ENCODE measurements around the gene KIN.
"Not testable (repeated sequence)": the region's sequence is repeated elsewhere in the genome, so short reads cannot be mapped to it uniquely, and the experiment has no call there.

KIN gene

GRCh38 chr10:7734821-7735220, 53.0 kb downstream of the KIN start:
- Histone ChIP-seq H3K27me3 (ENCODE audit: control insufficient read depth, insufficient read depth, low read length) (no peaks in the 10 kb centered on the region), H3K27ac (ENCODE audit: low read depth, low read length) (no peak overlapping the region), H3K36me3 (ENCODE audit: control insufficient read depth, insufficient read depth, low read length) (no peaks in the 10 kb centered on the region), H3K4me3 (ENCODE audit: low read depth, low read length) (no peak overlapping the region), H3K4me1 (ENCODE audit: control insufficient read depth, insufficient read depth, low read length) (no peaks in the 10 kb centered on the region), H3K9ac (ENCODE audit: low read depth, low read length) (no peak overlapping the region), H3K9me3 (ENCODE audit: control insufficient read depth, insufficient read depth, low read length) (no peaks in the 10 kb centered on the region)

- Histone ChIP-seq H3K4me3 (ENCODE audit: low read depth, low read length) (no peak overlapping the region), H3K4me1 (ENCODE audit: control insufficient read depth, insufficient read depth, low read length) (no peaks in the 10 kb centered on the region), H3K9ac (ENCODE audit: low read depth, low read length) (no peak overlapping the region), H3K9me3 (ENCODE audit: control insufficient read depth, insufficient read depth, low read length) (no peaks in the 10 kb centered on the region), H3K36me3 (ENCODE audit: control insufficient read depth, insufficient read depth, low read length) (no peaks in the 10 kb centered on the region), H3K27ac (ENCODE audit: low read depth, low read length) (no peak overlapping the region), H3K27me3 (ENCODE audit: control insufficient read depth, insufficient read depth, low read length) (no peaks in the 10 kb centered on the region)
Measured at GRCh38 chr10:7722927-7723529, 64.8 kb downstream of the KIN start.

GRCh38 chr10:7720478-7720877, 67.3 kb downstream of the KIN start:
- Histone ChIP-seq H3K27me3 (ENCODE audit: control insufficient read depth, insufficient read depth, low read length) (no peaks in the 10 kb centered on the region), H3K4me3 (ENCODE audit: low read depth, low read length) (no peak overlapping the region), H3K27ac (ENCODE audit: low read depth, low read length) (no peak overlapping the region), H3K36me3 (ENCODE audit: control insufficient read depth, insufficient read depth, low read length) (no peaks in the 10 kb centered on the region), H3K9me3 (ENCODE audit: control insufficient read depth, insufficient read depth, low read length) (no peaks in the 10 kb centered on the region), H3K4me1 (ENCODE audit: control insufficient read depth, insufficient read depth, low read length) (no peaks in the 10 kb centered on the region), H3K9ac (ENCODE audit: low read depth, low read length) (no peak overlapping the region)

GRCh38 chr10:7718685-7719084, 69.1 kb downstream of the KIN start:
- no peaks in the 10 kb centered on the region for H3K4me1 ChIP-seq (ENCODE audit: control insufficient read depth, insufficient read depth, low read length)
- no peak overlapping the region for H3K9ac ChIP-seq (ENCODE audit: low read depth, low read length)
- H3K27me3 ChIP-seq (ENCODE audit: control insufficient read depth, insufficient read depth, low read length), result no peaks in the 10 kb centered on the region
- no peak overlapping the region for H3K4me3 ChIP-seq (ENCODE audit: low read depth, low read length)
- no peaks in the 10 kb centered on the region for H3K36me3 ChIP-seq (ENCODE audit: control insufficient read depth, insufficient read depth, low read length)
- no peak overlapping the region for H3K27ac ChIP-seq (ENCODE audit: low read depth, low read length)
- no peaks in the 10 kb centered on the region for H3K9me3 ChIP-seq (ENCODE audit: control insufficient read depth, insufficient read depth, low read length)

GRCh38 chr10:7717767-7718166, 70.0 kb downstream of the KIN start:
- H3K9me3 ChIP-seq (ENCODE audit: control insufficient read depth, insufficient read depth, low read length), result no peaks in the 10 kb centered on the region
- H3K4me3 ChIP-seq (ENCODE audit: low read depth, low read length), result no peak overlapping the region
- H3K27me3 ChIP-seq (ENCODE audit: control insufficient read depth, insufficient read depth, low read length), result no peaks in the 10 kb centered on the region
- no peak overlapping the region for H3K27ac ChIP-seq (ENCODE audit: low read depth, low read length)
- no peaks in the 10 kb centered on the region for H3K4me1 ChIP-seq (ENCODE audit: control insufficient read depth, insufficient read depth, low read length)
- no peaks in the 10 kb centered on the region for H3K36me3 ChIP-seq (ENCODE audit: control insufficient read depth, insufficient read depth, low read length)
- no peak overlapping the region for H3K9ac ChIP-seq (ENCODE audit: low read depth, low read length)

- H3K9me3 ChIP-seq (ENCODE audit: control insufficient read depth, insufficient read depth, low read length), result no peaks in the 10 kb centered on the region
- no peak overlapping the region for H3K9ac ChIP-seq (ENCODE audit: low read depth, low read length)
- H3K4me3 ChIP-seq (ENCODE audit: low read depth, low read length), result no peak overlapping the region
- no peaks in the 10 kb centered on the region for H3K4me1 ChIP-seq (ENCODE audit: control insufficient read depth, insufficient read depth, low read length)
- H3K27me3 ChIP-seq (ENCODE audit: control insufficient read depth, insufficient read depth, low read length), result no peaks in the 10 kb centered on the region
- no peak overlapping the region for H3K27ac ChIP-seq (ENCODE audit: low read depth, low read length)
- H3K36me3 ChIP-seq (ENCODE audit: control insufficient read depth, insufficient read depth, low read length), result no peaks in the 10 kb centered on the region
Measured at GRCh38 chr10:7715515-7715914, 72.3 kb downstream of the KIN start.

- H3K4me1 ChIP-seq (ENCODE audit: control insufficient read depth, insufficient read depth, low read length); H3K9me3 ChIP-seq (ENCODE audit: control insufficient read depth, insufficient read depth, low read length); H3K27me3 ChIP-seq (ENCODE audit: control insufficient read depth, insufficient read depth, low read length); H3K36me3 ChIP-seq (ENCODE audit: control insufficient read depth, insufficient read depth, low read length); H3K27ac ChIP-seq (ENCODE audit: low read depth, low read length); H3K4me3 ChIP-seq (ENCODE audit: low read depth, low read length); H3K9ac ChIP-seq (ENCODE audit: low read depth, low read length): not testable (repeated sequence)
Measured at GRCh38 chr10:7711075-7711474, 76.7 kb downstream of the KIN start.

- no peaks in the 10 kb centered on the region for H3K4me1 ChIP-seq (ENCODE audit: control insufficient read depth, insufficient read depth, low read length)
- no peaks in the 10 kb centered on the region for H3K36me3 ChIP-seq (ENCODE audit: control insufficient read depth, insufficient read depth, low read length)
- H3K4me3 ChIP-seq (ENCODE audit: low read depth, low read length), result no peak overlapping the region
- no peak overlapping the region for H3K9ac ChIP-seq (ENCODE audit: low read depth, low read length)
- no peaks in the 10 kb centered on the region for H3K27me3 ChIP-seq (ENCODE audit: control insufficient read depth, insufficient read depth, low read length)
- H3K27ac ChIP-seq (ENCODE audit: low read depth, low read length), result no peak overlapping the region
- no peaks in the 10 kb centered on the region for H3K9me3 ChIP-seq (ENCODE audit: control insufficient read depth, insufficient read depth, low read length)
Measured at GRCh38 chr10:7710446-7710845, 77.3 kb downstream of the KIN start.

- Histone ChIP-seq H3K27me3 (ENCODE audit: control insufficient read depth, insufficient read depth, low read length) (no peaks in the 10 kb centered on the region), H3K4me3 (ENCODE audit: low read depth, low read length) (no peak overlapping the region), H3K9me3 (ENCODE audit: control insufficient read depth, insufficient read depth, low read length) (no peaks in the 10 kb centered on the region), H3K36me3 (ENCODE audit: control insufficient read depth, insufficient read depth, low read length) (no peaks in the 10 kb centered on the region), H3K4me1 (ENCODE audit: control insufficient read depth, insufficient read depth, low read length) (no peaks in the 10 kb centered on the region), H3K27ac (ENCODE audit: low read depth, low read length) (no peak overlapping the region), H3K9ac (ENCODE audit: low read depth, low read length) (no peak overlapping the region)
Measured at GRCh38 chr10:7708832-7709231, 79.0 kb downstream of the KIN start.

GRCh38 chr10:7707858-7708622, 79.8 kb downstream of the KIN start:
- Histone ChIP-seq H3K4me1 (ENCODE audit: control insufficient read depth, insufficient read depth, low read length) (no peaks in the 10 kb centered on the region), H3K9ac (ENCODE audit: low read depth, low read length) (no peak overlapping the region), H3K27me3 (ENCODE audit: control insufficient read depth, insufficient read depth, low read length) (no peaks in the 10 kb centered on the region), H3K27ac (ENCODE audit: low read depth, low read length) (no peak overlapping the region), H3K4me3 (ENCODE audit: low read depth, low read length) (no peak overlapping the region), H3K36me3 (ENCODE audit: control insufficient read depth, insufficient read depth, low read length) (no peaks in the 10 kb centered on the region), H3K9me3 (ENCODE audit: control insufficient read depth, insufficient read depth, low read length) (no peaks in the 10 kb centered on the region)

GRCh38 chr10:7707102-7707501, 80.7 kb downstream of the KIN start:
- H3K9me3 ChIP-seq (ENCODE audit: control insufficient read depth, insufficient read depth, low read length), result no peaks in the 10 kb centered on the region
- no peaks in the 10 kb centered on the region for H3K36me3 ChIP-seq (ENCODE audit: control insufficient read depth, insufficient read depth, low read length)
- H3K27ac ChIP-seq (ENCODE audit: low read depth, low read length), result no peak overlapping the region
- H3K4me3 ChIP-seq (ENCODE audit: low read depth, low read length), result no peak overlapping the region
- H3K9ac ChIP-seq (ENCODE audit: low read depth, low read length), result no peak overlapping the region
- H3K4me1 ChIP-seq (ENCODE audit: control insufficient read depth, insufficient read depth, low read length), result no peaks in the 10 kb centered on the region
- H3K27me3 ChIP-seq (ENCODE audit: control insufficient read depth, insufficient read depth, low read length), result no peaks in the 10 kb centered on the region

Data from HUES48 (cell line).